GM12874 (cell line): ENCODE results near the gene CEP128.

Source experiments
- TF ChIP-seq, protein P1 (sequence below): IDR thresholded peaks from 2 replicates; pipeline ENCODE4 v1.5.1; 2011; ENCODE audit warnings: low read depth, mild to moderate bottlenecking, control low read depth, low read length, moderate library complexity; ENCODE audit not compliant: insufficient read depth

The CEP128 gene

DNA sequence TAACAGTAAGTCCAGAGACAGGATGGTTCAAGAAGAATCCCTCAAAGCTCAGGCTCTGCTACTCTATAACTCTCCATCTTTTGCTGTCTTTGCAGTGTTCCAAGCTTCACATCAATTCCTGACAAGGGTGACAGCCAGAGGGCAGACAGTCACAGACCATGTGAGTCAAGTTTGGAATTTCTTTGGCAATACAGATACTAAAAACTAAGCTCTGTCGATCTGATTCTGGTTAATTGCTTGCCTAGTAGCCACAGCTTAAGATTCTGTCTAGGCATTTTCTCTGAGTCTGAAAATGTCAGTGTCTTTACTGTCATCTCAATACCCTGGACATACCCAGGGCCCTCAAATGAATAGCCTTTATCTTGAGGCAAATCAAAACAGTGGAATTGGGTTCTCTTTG lies 153.7 kb downstream of the CEP128 start:
- TF ChIP-seq, protein P1, sequence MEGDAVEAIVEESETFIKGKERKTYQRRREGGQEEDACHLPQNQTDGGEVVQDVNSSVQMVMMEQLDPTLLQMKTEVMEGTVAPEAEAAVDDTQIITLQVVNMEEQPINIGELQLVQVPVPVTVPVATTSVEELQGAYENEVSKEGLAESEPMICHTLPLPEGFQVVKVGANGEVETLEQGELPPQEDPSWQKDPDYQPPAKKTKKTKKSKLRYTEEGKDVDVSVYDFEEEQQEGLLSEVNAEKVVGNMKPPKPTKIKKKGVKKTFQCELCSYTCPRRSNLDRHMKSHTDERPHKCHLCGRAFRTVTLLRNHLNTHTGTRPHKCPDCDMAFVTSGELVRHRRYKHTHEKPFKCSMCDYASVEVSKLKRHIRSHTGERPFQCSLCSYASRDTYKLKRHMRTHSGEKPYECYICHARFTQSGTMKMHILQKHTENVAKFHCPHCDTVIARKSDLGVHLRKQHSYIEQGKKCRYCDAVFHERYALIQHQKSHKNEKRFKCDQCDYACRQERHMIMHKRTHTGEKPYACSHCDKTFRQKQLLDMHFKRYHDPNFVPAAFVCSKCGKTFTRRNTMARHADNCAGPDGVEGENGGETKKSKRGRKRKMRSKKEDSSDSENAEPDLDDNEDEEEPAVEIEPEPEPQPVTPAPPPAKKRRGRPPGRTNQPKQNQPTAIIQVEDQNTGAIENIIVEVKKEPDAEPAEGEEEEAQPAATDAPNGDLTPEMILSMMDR: no peak

DNA sequence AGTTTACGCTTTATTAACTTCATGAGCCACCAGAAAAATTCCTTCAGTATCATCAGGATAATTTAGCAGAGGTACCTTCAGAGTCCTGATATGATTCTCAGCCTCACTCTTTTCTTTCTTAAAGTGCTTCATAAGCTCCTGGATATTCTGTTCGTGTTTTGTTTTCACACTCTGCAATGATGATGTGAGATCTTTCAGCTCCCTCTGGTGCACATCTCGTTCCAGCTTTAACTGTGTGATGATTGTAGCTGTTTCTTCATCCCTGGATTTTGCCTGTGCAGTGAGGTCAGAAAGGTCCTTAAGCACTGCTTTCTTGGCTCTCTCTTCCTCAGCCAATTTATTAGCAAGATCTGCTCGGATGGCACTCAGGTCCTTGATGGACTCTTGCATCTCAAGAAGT lies 156.7 kb downstream of the CEP128 start:
- TF ChIP-seq, protein P1: no peak

DNA sequence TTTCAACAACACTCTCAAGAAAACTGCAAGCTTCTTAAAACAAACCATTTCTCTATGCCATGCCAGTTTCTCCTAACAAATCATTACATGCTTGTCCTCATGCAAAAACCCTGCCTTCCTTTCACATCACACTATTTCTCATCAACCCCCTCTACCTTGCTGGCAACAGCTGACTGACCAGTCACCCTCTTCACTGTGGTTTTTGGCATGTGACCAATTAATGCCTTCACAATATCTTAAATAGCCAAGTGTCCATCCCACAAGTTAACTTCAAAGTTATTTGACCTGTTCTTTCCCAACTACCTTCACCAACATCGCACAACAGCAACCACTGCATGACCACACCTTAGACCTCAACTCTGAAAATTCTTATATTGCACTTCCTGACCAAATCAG lies 159.6 kb downstream of the CEP128 start:
- TF ChIP-seq, protein P1: no peak

DNA sequence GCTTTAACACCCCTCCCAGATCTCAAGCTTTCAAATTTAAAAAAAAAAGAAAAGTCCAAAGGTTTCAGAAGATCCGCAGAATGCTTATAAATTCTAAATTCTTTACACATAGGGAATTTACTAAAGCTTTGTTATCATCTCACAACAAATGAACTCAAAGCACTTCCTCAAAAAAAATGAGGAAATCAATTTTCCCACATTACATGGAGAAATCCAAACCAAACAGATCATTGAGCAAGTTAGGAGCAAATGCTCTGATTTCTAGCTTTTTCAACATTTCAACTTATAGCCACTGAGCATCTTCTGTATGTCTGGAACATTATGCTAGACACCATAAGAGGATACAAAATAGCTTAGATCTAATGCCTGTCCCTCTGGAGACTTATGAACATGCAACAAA lies 161.0 kb downstream of the CEP128 start:
- TF ChIP-seq, protein P1: no peak

DNA sequence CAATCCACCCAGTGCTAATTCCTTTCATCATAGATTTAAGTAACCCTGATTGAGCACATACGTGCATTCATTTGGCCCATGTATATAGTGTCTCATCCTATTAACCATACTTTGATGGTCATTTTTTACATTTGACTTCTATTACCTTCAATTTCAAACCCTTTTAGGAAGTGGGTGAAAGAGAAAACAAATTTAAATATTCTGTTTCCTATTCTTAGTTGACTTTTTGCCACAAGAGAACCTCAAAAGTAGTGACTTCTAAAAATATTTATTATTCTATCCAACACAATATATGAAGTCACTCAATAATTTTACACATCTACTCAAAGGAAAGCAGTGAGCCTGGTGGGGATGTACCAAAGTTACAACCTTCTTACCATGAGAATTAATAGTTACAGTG lies 164.9 kb downstream of the CEP128 start:
- TF ChIP-seq, protein P1: no peak

DNA sequence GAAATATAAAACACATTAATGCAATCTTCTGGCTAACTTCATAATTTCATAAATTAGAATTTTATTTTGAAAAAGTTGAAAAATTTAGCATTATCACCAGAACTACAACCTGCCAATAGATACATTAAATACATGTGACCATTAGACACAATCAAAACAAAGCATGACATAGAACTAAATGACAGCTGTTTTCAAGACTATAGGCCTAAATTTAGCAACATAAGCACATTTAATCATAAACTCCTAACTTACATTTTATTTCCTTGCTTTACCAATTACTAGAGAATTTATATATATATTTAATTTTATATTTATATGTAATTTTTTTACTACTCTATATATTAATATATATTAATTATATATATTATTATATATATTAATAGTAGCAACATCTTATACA lies 165.4 kb downstream of the CEP128 start:
- TF ChIP-seq, protein P1: no peak

DNA sequence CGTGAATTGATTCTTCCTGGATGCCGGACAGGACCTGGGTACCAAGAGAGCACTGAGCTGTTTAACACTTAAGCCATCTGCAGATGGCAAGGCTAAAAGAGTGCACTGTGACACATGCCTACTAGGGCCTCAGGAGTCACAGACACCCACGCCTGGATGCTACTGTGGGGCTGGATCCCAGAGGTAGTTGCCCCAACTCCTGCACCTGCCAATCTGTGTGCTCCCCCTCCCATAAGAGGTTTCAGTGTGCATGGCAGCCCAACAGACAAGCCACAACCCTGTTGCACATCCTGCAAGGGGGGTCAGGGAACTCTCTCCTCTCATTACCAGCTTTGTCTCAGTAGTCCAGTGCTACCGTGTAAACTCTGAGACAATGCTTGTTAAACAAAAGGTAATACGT lies 169.0 kb downstream of the CEP128 start:
- TF ChIP-seq, protein P1: no peak

DNA sequence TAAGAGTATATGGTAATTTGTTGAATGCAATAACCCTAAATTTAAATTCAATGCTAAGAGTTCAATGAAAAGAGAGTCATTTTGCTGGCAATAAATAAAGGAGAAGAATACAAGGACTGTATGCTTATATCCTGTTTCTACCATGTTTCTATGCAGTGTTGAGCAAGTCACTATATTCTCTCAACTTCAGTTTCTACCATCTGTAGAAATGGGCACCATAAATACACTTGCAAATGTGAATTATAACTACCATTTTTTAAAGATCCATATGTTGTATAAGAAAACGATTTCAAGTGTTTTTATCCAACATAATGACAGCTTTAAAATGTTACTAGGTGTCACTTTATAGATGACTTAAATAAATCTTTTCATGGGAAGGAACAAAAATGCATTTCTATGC lies 170.3 kb downstream of the CEP128 start:
- TF ChIP-seq, protein P1: no peak
